ENCODE data around the gene CASP12.

Gene CASP12

GRCh38 chr11:104892723-104893511 is 5.3 kb downstream of the CASP12 start:
- no peak for DNase-seq (ENCODE audit: low read depth in 2 of 2, low spot score in 1 of 2)

DNA sequence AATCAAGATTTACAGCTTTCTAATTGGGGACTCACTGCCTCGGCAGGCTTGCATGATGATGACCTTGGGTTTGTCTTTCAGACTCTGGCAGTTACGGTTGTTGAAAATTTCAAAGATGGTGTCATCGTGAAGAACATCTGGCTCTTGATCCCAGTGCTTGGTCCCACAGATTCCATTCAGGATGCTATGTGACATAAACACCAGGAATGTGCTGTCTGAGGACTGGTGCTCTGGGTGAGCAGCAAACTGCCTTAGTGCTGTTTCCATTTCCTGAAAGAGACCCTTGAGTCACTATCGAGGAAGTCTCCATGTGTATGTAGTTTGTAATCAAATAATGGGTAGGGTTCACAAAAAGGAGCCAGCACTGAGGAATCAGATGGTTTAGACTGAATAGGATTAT is 7.1 kb downstream of the CASP12 start:
- DNase-seq (ENCODE audit: low read depth in 2 of 2, low spot score in 1 of 2) = no peak

DNA sequence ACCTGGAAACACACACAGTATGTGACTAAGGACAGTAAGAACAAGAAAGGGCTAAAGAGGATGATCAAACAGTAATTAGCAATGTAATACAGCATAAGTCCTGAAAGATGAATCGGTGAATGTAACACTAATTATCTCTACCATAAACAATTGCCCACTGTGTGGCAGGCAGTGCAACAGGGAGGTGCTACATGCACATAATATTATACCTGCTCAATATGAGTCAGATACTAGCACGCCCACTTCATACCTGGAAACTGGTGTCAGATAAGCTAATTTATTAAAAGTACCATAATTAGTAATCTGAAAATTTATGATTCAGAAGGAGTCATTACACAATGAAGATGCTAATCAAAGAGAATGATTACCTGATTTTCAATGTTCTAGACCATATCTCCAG is 14.9 kb downstream of the CASP12 start:
- DNase-seq (ENCODE audit: low read depth in 2 of 2, low spot score in 1 of 2) = no peak

- no peak for DNase-seq (ENCODE audit: low read depth in 2 of 2, low spot score in 1 of 2)
These were observed 17.0 kb downstream of the CASP12 start for GRCh38 chr11:104881117-104881794.

DNA sequence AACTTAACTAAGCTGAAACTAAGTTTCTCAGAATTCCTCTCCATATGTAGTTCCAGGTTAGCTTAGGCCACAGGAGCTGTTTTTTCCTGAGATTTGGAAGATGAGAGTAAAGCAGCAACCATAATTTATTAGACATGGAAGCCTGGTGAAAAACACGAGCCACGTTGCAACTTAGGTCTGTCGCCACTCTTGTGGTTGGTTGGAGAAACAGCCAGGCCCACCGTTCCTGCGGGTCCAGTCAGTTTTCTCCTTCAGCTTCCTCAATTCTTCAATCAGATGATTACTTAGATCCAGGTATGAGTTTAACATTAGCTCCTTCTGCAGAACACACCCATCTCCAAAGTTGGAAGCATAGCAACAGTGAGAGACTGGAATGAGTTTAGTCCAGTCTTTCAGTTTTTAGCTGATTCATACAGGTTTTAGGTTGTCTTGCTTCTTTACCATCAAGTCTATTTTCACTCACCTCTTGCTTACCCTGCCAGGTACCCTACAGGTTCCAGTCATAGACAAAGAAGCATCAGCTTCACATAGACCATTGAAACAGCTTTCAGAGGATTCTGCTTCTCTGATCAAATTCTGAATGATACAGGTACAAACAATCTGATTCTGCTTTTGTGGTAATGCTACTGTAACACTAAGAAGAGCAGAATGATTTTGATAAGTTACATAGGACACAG is 18.6 kb downstream of the CASP12 start:
- no peak for DNase-seq (ENCODE audit: low read depth in 2 of 2, low spot score in 1 of 2)

DNA sequence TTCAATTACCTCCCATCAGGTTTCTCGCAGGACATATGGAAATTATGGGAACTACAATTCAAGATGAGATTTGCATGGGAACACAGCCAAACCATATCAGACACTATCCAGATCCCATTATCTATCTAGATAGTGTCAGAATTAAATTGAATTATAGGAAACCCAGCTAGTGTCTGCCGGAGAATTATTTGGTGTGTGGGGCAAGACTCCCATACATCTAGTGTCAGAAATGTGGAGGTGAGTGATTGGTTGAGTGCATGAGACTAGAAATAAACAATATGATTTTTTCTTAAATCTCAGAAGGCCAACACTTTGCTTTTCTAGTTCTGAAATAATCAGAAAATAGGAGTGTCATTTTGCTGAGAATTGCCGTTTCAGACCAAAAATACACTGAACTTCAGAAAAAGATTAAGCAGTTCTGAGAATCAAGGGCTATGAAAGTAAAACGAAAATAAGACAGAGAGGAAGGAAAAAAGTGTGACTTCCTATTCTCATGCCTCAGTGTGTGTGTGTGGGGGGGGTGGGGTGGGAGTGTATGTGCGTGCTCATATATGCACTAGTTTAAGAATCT is 21.3 kb downstream of the CASP12 start:
- DNase-seq (ENCODE audit: low read depth in 2 of 2, low spot score in 1 of 2) = no peak

GRCh38 chr11:104876324-104876723 is 21.9 kb downstream of the CASP12 start:
- DNase-seq (ENCODE audit: low read depth in 2 of 2, low spot score in 1 of 2) = no peak

- no peak for DNase-seq (ENCODE audit: low read depth in 2 of 2, low spot score in 1 of 2)
These were observed 25.0 kb downstream of the CASP12 start for GRCh38 chr11:104873252-104873651.

DNA sequence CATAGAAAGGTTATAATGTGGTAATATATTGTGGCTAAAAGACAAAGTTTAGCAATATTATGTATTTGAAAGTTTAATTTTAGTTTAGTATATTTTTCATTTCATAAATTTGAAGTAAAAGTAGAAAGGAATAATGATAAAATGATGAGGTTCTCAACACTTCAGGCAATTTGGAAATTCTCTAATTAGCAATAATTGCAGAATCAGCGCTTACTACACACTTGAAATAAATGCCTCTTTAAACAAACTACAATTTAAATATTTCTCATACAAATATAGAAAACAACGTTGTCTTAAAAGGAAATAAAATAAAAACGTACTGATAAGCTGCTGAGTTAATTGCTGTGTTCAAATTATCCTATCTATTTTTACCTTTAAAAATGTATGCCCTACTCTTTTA is 25.9 kb downstream of the CASP12 start:
- DNase-seq (ENCODE audit: low read depth in 2 of 2, low spot score in 1 of 2) = no peak

DNA sequence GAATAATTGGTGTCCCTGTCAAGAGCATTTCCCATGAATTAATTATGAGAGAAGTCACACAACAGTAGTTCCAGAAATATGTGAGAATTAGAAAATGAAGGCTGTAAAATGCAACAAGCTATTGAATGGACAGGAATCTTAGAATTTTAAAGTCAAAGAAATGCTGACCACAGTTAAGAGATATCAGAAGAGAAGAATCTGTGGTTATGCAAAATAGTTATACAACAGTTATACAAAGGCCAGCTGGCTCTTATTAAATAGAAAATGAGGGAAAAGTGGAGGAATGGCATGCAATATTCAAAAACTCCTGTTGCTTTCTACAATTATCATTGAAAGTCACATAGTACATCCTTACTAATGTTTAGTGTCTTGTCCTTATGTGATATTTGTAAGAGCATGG is 27.4 kb downstream of the CASP12 start:
- no peak for DNase-seq (ENCODE audit: low read depth in 2 of 2, low spot score in 1 of 2)

DNA sequence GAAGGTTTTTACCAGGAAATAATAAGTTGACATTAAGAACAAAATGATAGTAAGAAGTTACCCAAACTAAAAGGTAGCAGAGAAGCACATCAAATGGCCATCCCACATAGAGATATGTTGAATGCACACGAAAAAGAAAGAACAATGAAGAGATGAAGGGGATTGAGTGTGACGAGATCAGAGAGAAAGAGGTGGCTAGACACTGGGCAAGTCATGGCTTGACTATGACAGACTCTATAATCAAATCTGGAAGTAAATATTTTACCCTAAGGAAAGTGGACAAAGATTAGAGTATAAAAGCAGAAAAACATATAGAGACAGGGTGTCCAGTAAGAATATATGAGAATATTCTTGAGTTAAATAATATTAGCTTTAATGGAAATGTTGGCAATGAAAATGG is 31.4 kb downstream of the CASP12 start:
- DNase-seq (ENCODE audit: low read depth in 2 of 2, low spot score in 1 of 2) = no peak

GRCh38 chr11:104858882-104859775 is 39.1 kb downstream of the CASP12 start:
- no peak for DNase-seq (ENCODE audit: low read depth in 2 of 2, low spot score in 1 of 2)

DNA sequence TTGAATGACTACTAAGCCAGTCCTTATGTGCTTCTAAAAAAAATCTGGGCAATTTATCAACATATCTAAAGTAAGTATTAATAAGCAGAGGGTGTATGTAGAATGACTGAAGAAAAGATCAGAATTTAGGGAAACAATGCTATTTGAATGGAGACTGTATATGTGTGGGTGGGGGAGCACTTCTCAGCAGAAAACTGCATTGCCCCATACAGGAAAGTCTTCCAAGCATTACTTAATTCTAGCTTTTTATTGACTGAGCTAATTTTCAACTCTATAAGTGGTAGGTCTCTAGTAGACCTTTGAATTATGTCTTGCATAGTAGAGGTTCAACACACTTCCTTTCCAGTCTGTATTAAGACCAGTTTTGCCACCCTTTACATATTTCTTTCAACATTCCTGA is 41.7 kb downstream of the CASP12 start:
- DNase-seq (ENCODE audit: low read depth in 2 of 2, low spot score in 1 of 2) = no peak

- DNase-seq (ENCODE audit: low read depth in 2 of 2, low spot score in 1 of 2) = no peak
These were observed 42.3 kb downstream of the CASP12 start for GRCh38 chr11:104855965-104856364.

- no peak for DNase-seq (ENCODE audit: low read depth in 2 of 2, low spot score in 1 of 2)
These were observed 45.0 kb downstream of the CASP12 start for GRCh38 chr11:104853276-104853675.

DNA sequence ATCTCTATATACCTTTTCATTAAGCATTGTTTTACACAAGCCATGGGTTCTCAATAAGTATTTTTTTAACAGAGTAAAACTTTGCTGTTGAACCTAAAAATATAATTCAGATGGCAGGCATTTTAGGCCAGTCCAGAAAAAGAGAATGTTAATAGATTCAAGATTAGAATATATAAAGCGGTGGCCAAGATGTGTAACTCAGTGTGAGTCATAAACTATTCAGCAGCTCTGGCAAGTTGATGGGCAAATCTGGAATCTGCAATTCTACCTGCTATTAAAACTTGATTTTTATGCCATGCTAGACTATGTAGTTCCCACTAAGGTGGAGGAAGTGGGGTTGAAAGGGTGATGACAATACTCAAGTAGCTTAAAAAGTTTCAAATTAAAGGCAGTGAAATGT is 45.4 kb downstream of the CASP12 start:
- no peak for DNase-seq (ENCODE audit: low read depth in 2 of 2, low spot score in 1 of 2)

DNA sequence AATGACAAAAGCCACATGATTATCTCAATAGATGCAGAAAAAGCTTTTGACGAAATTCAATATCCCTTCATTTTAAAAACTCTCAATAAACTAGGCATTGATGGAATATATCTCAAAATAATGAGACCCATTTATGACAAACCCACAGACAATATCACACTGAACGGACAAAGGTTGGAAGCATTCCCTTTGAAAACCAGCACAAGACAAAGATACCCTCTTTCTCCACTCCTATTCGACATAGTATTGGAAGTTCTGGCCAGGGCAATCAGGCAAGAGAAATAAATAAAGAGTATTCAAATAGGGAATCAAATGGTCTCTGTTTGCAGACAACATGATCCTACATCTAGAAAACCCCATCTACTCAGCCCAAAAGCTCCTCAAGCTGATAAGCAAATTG is 52.0 kb downstream of the CASP12 start:
- DNase-seq (ENCODE audit: low read depth in 2 of 2, low spot score in 1 of 2) = no peak

DNA sequence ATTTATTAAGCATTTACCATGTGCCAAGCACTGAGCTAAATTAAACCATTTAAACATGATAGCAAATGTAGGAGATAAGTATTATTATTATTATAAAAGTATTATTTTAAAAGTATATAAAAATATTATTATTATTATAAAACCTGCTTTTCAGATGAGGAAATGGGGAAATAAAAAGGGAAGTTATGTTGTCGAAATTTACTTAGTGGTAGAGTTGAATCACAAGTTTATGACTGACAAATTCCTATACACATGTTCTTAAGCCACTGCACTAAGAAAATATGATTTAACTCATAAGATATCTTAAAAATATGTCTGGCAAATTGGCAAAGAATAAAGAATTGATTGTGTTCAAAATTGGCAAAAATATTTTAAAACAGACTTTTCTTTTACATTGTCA is 53.8 kb downstream of the CASP12 start:
- no peak for DNase-seq (ENCODE audit: low read depth in 2 of 2, low spot score in 1 of 2)

DNA sequence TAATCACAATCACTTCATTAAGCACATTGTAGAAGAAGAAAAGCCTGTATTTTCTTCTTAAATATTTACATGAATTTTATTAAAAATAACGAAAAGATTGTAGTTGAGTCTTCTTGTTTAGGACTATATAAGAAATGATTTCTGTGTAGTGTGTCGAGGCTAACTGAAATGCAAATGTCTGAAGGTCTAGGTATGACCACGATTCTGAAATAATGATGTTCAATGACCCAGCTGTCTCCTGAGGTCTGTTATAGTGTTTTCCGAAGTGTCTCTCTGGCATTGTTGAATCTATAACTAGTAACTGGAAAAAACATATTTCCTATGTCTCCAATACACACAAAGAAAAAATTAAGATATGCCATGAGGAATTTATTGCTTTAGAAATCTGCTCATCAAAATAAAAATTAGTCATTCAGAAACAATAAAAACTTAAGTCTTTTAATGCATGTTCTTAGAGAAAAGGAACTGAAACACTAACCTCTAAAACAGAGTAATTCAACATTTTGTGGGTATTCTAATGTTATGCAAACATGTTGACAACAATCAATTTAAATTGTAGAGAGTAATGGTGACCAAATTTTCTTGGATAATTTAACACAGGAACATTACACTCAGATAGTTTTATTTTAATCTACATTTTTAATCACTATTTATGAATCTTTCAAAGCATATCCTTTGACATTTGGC is 55.0 kb downstream of the CASP12 start:
- DNase-seq (ENCODE audit: low read depth in 2 of 2, low spot score in 1 of 2) = no peak

GRCh38 chr11:104841973-104842525 is 56.2 kb downstream of the CASP12 start:
- no peak for DNase-seq (ENCODE audit: low read depth in 2 of 2, low spot score in 1 of 2)

Measured in stimulated activated CD8-positive, alpha-beta memory T cell treated with anti-CD3 and anti-CD28 coated beads, Interleukin-4, amount 100 ng/mL, for 1 hour (primary cell).